Head of caudate nucleus (tissue), 42 donors: ENCODE results near the gene NT5M.
A peak's percentile ranks its signal among the peaks of the same experiment; 100 is the strongest.
"Not testable (repeated sequence)": the region's sequence is repeated elsewhere in the genome, so short reads cannot be mapped to it uniquely, and the experiment has no call there.

Experiments
- DNase-seq, 42 donors: peaks; one replicate each; pipeline versions ENCODE4 v3.0.0 to v3.0.0-alpha.2; 2020 to 2021; ENCODE audit warnings: mixed read lengths in 7 of 42
- intact Hi-C: fragments of 100-400 bp; cut with DNase I; formaldehyde crosslinking; loops from one replicate; pipeline ENCODE4 v1.15.0; 2022

NT5M gene

GRCh38 chr17:17303010-17303846 lies at the start of gene NT5M:
NT5M (plus strand) TSS chr17:17303373; CDS start chr17:17303551, 178 bp downstream.
- peak; percentile 38 to 90 (median 80) for DNase-seq
- intact Hi-C loops = no loop called here

GRCh38 chr17:17253406-17253805 lies 49.8 kb upstream of the NT5M start:
- DNase-seq = peak in 2 of 42 donors; percentile 9 to 31
- intact Hi-C loops = no loop called here

DNA sequence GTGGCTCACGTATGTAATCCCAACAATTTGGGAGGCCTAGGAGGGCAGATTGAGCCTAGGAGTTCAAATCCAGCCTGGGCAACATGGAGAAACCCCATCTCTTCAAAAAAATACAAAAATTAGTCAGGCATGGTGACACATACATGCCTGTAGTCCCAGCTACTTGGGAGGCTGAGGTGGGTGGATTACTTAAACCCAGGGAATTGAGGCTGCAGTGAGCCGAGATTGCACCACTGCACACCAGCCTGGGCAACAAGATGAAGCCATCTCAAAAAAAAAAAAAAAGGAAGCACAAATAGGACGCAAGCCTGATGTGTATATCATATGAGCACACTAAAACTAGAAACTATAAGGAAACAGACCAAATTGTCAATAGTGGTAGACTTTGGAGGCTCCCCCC lies 49.1 kb upstream of the NT5M start:
- peak in 20 of 42 donors; percentile 24 to 72 (median 45) for DNase-seq
- intact Hi-C loops = no loop called here

GRCh38 chr17:17255689-17256088 lies 47.5 kb upstream of the NT5M start:
- intact Hi-C loops = not testable (repeated sequence)
- DNase-seq = peak in 3 of 42 donors; percentile 24 to 28 (median 26)

GRCh38 chr17:17256316-17256715 lies 46.9 kb upstream of the NT5M start:
- no peak for DNase-seq
- intact Hi-C loops = no loop called here

DNA sequence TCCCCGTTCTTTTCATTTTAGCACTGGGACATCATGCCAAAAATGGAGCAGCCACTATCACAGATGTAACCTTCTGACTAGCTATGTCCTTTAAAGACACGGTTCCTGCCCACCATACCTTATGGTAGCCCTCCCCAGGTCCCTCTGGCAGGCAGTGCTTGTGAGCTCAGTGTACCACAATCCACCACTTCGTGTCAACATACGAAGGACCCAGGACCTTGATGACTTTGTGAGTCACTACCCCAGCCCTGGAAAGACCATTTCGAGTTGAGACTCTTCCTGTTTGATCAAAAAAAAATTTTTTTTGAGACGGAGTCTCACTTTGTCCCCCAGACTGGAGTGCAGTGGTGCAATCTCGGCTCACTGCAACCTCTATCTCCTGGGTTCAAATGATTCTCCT lies 45.2 kb upstream of the NT5M start:
- DNase-seq = peak in 3 of 42 donors; percentile 7 to 19 (median 14)

GRCh38 chr17:17258998-17259397 lies 44.2 kb upstream of the NT5M start:
- intact Hi-C loops = no loop called here
- DNase-seq = peak in 40 of 42 donors; percentile 23 to 88 (median 70)

More for the DNA sequence above, 45.2 kb upstream of the NT5M start:
- intact Hi-C loops = no loop called here

DNA sequence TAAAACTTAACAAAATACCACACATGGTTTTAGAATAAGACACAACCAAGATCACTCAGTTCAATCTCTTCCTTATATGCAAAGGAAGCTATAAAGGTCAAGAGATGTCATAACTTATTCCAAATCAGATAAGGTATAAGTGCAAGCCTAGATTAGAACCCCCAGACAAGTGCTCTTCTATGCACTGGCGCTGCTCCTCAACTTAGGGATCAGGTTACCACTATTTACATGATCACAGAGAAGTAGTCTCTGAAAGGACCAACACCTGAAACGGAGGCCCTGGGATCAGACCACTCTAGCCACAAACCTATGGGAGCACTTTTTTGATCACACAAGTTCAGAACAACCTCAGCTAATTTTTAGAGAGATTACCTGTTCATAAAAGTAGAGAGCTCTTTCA lies 38.7 kb upstream of the NT5M start:
- intact Hi-C loops = no loop called here
- DNase-seq = peak in 1 of 42 donors; percentile 7

- peak in 2 of 42 donors; percentile 7 to 9 for DNase-seq
- intact Hi-C loops = no loop called here
Observed at GRCh38 chr17:17269926-17270773, 33.0 kb upstream of the NT5M start.

GRCh38 chr17:17275971-17276370 lies 27.2 kb upstream of the NT5M start:
- intact Hi-C loops = no loop called here
- DNase-seq = peak in 1 of 42 donors; percentile 8

DNA sequence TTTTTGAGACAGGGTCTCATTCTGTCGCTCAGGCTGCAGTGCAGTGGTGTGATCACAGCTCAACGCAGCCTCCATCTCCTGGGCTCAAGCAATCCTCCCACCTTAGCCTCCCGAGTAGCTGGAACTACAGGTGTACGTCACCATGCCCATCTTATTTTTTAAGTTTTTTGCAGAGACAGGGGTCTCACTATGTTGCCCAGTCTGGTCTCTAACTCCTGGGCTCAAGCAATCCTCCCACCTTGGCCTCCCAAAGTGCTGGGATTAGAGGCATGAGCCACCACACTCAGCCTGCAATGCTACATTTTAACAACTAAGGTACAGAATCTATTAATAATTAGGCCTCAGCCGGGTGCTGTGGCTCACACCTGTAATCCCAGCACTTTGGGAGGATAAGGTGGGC lies 25.7 kb upstream of the NT5M start:
- DNase-seq, intact Hi-C loops: not testable (repeated sequence)

DNA sequence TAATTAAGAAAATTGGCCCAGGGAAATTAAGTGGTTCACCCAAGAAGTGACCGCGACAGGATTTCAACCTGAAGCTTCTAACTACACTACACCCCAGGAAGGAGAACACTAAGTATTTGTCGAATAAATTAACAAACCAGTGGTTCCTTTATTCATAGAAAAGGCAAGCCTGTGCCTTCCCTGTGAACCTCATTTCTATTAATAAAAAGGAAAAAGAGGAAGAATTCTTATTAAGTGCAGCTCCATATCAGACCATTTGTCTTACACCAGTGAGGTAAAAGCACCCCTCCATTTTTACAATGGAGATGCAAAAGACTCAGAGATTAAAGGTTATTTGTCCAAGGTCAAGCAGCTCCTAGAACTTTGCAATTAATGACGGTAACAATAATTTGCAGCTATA lies 23.9 kb upstream of the NT5M start:
- intact Hi-C loops = no loop called here
- peak in 1 of 42 donors; percentile 1 for DNase-seq

DNA sequence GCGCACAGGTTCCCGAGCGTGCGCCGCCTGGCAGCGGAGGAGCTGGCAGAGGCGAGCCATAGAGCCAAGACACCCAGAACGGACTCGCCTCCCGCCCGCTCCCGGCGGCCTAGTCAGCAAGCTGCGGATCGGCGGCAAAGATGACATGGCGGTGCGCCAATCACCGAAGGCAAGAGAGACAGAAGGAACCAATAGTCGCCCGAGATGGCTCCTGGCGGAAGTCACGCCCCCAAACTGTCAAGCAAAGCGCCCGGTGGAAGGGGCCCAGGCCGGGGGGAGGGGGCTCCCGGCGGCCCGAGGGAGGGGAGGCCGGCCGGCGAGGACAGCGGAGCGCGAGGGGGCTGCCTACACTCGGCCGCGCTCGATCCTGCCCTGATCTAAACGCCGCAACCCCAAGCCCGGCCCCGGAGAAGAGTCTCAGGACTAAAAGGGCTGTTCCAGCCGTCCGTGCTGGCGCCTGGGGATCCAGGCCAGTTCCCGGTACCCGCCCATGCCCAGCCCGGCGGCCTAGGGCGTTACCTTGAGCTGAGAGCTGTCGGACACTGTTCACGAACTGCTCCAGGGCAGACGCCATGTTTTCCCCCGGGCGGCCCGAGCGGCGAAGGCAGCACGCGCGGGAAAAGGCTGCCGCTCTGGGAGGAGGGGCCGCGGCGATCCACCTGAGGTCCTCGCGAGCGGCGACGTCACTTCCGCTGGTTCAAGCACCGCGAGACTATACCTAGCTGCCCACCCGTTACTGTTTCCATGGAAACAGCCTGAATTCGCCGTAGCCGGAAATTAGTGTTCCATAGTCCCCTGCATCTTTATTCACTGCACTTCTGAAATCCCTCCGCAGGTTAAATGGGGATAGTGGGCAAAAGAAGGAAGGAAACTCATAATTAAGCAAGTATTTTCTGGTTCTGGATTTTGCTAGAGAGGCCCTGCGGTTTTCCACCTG lies 22.3 kb upstream of the NT5M start, which contains the start of gene COPS3:
TSS of gene COPS3 (minus strand) at position 634 of the 937 bp plus-strand sequence. CDS start at position 574, 60 bp downstream.
- DNase-seq = peak; percentile 98 to 100 (median 99)
- intact Hi-C loops = loop anchor here (2.0 kb wide), 1 partner anchor 44 kb away; the partner anchor contains the start of gene FLCN

- intact Hi-C loops = no loop called here
- peak in 10 of 42 donors; percentile 14 to 62 (median 35) for DNase-seq
Observed at GRCh38 chr17:17285951-17286350, 17.2 kb upstream of the NT5M start.

- DNase-seq = no peak
- intact Hi-C loops = no loop called here
Observed at GRCh38 chr17:17289086-17289485, 14.1 kb upstream of the NT5M start.

GRCh38 chr17:17289701-17290100 lies 13.5 kb upstream of the NT5M start:
- intact Hi-C loops = no loop called here

GRCh38 chr17:17295141-17295540 lies 8.0 kb upstream of the NT5M start:
- intact Hi-C loops = no loop called here
- peak in 1 of 42 donors; percentile 3 for DNase-seq

More at GRCh38 chr17:17289701-17290100, 13.5 kb upstream of the NT5M start:
- DNase-seq = peak in 1 of 42 donors; percentile 26

DNA sequence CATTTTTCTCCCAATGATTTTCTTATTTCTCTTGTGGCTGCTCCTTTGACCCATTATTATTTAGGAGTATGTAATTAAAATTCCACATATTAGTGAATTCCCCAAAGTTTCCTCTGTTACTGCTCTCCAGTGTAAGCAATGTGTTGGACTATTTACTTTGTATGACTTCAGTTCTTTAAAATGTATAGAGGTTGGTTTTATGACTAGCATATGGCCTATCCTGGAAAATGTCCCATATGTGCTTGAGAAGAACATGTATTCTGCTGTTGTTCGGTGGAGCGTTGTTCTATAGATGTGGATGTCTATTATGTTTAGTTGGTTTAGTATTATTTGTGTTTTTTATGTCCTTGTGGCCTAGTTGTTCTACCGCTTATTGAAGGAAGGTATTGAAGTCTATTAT lies 6.0 kb upstream of the NT5M start:
- DNase-seq = no peak
- intact Hi-C loops = no loop called here
